K562 (cell line): ENCODE measurements around the gene NMNAT2. TPM values are rescaled to one million over a fixed set of nuclear protein-coding genes. Genes with fewer than 3 reads are reported as not detected.

Experiments
- ATAC-seq: fragments of 200-7000 bp; cut with Tn5 transposase; 3 replicates; pipeline ENCODE4 v1.9.1; 2020; ENCODE audit warnings: moderate library complexity
- BruUV-seq: library from RNA; stranded (reverse); fragments of 400-500 nt; replicated peaks from 2 replicates; lab custom pipeline; 2021; lab: Mats Ljungman, UMichigan
- CTCF ChIA-PET: fragments of 300-600 bp; formaldehyde crosslinking; extraction: SDS; loops from one replicate; lab custom pipeline; 2021; ENCODE audit warnings: low intra/inter-chr PET ratio; lab: Yijun Ruan, JAX
- POLR2A ChIA-PET: fragments of 300-600, 350-650 bp; sonication (Branson Sonifier 250); formaldehyde crosslinking; extraction: SDS; loops from one replicate; lab custom pipeline; 2021; ENCODE audit warnings: antibody characterized with exemption, inconsistent platforms; lab: Yijun Ruan, JAX
- DNase-seq, 4 experiments: peaks; one replicate each; pipeline versions ENCODE4 v3.0.0 to v3.0.0-alpha.2; 2011 to 2018; ENCODE audit warnings: low spot score in 3 of 4, mixed read lengths in 3 of 4; ENCODE audit errors: extremely low read depth in 1 of 4
- FAIRE-seq: peaks from 2 replicates; lab custom pipeline; 2011; peaks lifted over from hg19 to GRCh38; lab: Jason Lieb, UNC
- H2AFZ ChIP-seq: 2 replicates; pipeline ENCODE4 v1.6.0; 2011; ENCODE audit warnings: low read depth, low read length, control low read depth, inconsistent platforms
- H3K27ac ChIP-seq: fragments of 200-600 bp; 3 replicates; pipeline ENCODE4 v1.8.0; 2011; ENCODE audit warnings: low read depth, mild to moderate bottlenecking, control low read depth, inconsistent platforms, low read length, moderate library complexity, mixed read lengths; ENCODE audit errors: extremely low read depth
- H3K27me3 ChIP-seq, 2 experiments: fragments of 300-600 bp in 1 of 2; 2 replicates in 1 of 2; 3 replicates in 1 of 2; pipeline versions ENCODE4 v1.6.0 to v1.8.0; 2011; ENCODE audit warnings: inconsistent platforms in 2 of 2, low read length in 2 of 2, mild to moderate bottlenecking in 1 of 2, mixed read lengths in 1 of 2, moderate library complexity in 1 of 2; ENCODE audit not compliant: control insufficient read depth in 2 of 2, insufficient read depth in 2 of 2
- H3K36me3 ChIP-seq: fragments of 300-600 bp; 3 replicates; pipeline ENCODE4 v1.8.0; 2011; ENCODE audit warnings: mild to moderate bottlenecking, low read length, inconsistent platforms; ENCODE audit not compliant: control insufficient read depth, insufficient read depth
- H3K4me1 ChIP-seq, 2 experiments: fragments of 200-600 bp in 1 of 2; replicated peaks in 1 of 2; 2 replicates in 1 of 2; 3 replicates in 1 of 2; pipeline versions ENCODE4 v1.5.1 to v1.8.0; 2011; ENCODE audit warnings: inconsistent platforms in 2 of 2, low read length in 2 of 2, mild to moderate bottlenecking in 1 of 2, mixed read lengths in 1 of 2, moderate library complexity in 1 of 2; ENCODE audit not compliant: control insufficient read depth in 2 of 2, insufficient read depth in 2 of 2
- H3K4me2 ChIP-seq: 2 replicates; pipeline ENCODE4 v1.6.1; 2011; ENCODE audit warnings: low read length, control low read depth, inconsistent platforms, mixed read lengths; ENCODE audit not compliant: insufficient read depth
- H3K4me3 ChIP-seq: fragments of 200-600 bp; sonication (generic), shearing (Covaris generic); 2 replicates; pipeline ENCODE4 v1.5.1; 2016; ENCODE audit warnings: control low read depth, inconsistent platforms
- H3K79me2 ChIP-seq: fragments of 200-600 bp; 3 replicates; pipeline ENCODE4 v1.8.0; 2011; ENCODE audit warnings: low read length, inconsistent platforms; ENCODE audit not compliant: control insufficient read depth, insufficient read depth
- H3K9ac ChIP-seq, 2 experiments: 2 replicates each; pipeline versions ENCODE4 v1.6.0 to v1.6.1; 2011; ENCODE audit warnings: low read depth in 2 of 2, low read length in 2 of 2, control low read depth in 1 of 2, inconsistent platforms in 1 of 2, mild to moderate bottlenecking in 1 of 2, mixed read lengths in 1 of 2; ENCODE audit not compliant: insufficient read depth in 1 of 2
- H3K9me1 ChIP-seq: one replicate; pipeline ENCODE4 v1.6.0; 2011; ENCODE audit warnings: inconsistent platforms, mild to moderate bottlenecking, low read length, moderate library complexity; ENCODE audit not compliant: control insufficient read depth, insufficient read depth
- H3K9me3 ChIP-seq: replicated peaks from 2 replicates; pipeline ENCODE4 v1.5.1; 2011; ENCODE audit warnings: low read depth, low read length, inconsistent platforms; ENCODE audit not compliant: control insufficient read depth, insufficient read depth
- H4K20me1 ChIP-seq: replicated peaks from 2 replicates; pipeline ENCODE4 v1.6.1; 2011; ENCODE audit warnings: low read length, inconsistent platforms, mixed read lengths; ENCODE audit not compliant: control insufficient read depth, insufficient read depth
- BRCA1 ChIP-seq, 2 experiments: fragments of 450-650 bp in 1 of 2; sonication (generic) in 1 of 2; formaldehyde crosslinking in 1 of 2; IDR thresholded peaks; 2 replicates each; pipeline versions ENCODE4 v1.5.0 to v1.6.1; 2017 to 2020; ENCODE audit warnings: mild to moderate bottlenecking in 1 of 2, missing genetic modification reagents in 1 of 2
- ELF4 ChIP-seq: fragments of 450-650 bp; formaldehyde crosslinking; IDR thresholded peaks from 2 replicates; pipeline ENCODE4 v1.4.0; 2022; ENCODE audit warnings: missing genetic modification characterization
- MBD1 ChIP-seq: fragments of 250-450 bp; sonication (Bioruptor Pico); IDR thresholded peaks from 2 replicates; pipeline ENCODE4 v1.8.0; 2022; ENCODE audit warnings: inconsistent platforms
- MCM2 ChIP-seq: fragments of 450-650 bp; IDR thresholded peaks from 2 replicates; pipeline ENCODE4 v1.6.1; 2017; ENCODE audit warnings: low read depth, mild to moderate bottlenecking
- WGBS: fragments of 100-300 bp; shearing (Covaris generic); methylation state at CpG from one replicate; pipeline ENCODE4 v1.1.6; 2016; ENCODE audit warnings: low coverage, mixed read lengths; ENCODE audit not compliant: insufficient coverage; ENCODE audit errors: missing lambda C conversion rate; 5-methylcytosine and 5-hydroxymethylcytosine counted together
- in situ Hi-C: fragments of 300-500 bp; cut with MboI; formaldehyde crosslinking; loops from 4 replicates; pipeline ENCODE4 v1.15.0; 2018; ENCODE audit warnings: inconsistent platforms, mixed read lengths
- intact Hi-C: fragments of 100-400 bp; cut with micrococcal nuclease; formaldehyde crosslinking; loops from 2 replicates; pipeline ENCODE4 v1.14.2; 2022
- polyA plus RNA-seq, 8 experiments: library from polyadenylated mRNA; depleted of rRNA in 4 of 8; stranded (reverse) in 5 of 8; unstranded in 3 of 8; fragments of >200 nt; fragmentation: Nextera tagmentation in 2 of 8; fragmentation: Illumina TruSeq in 1 of 8; extraction: Ambion mirVana in 2 of 8; extraction: Trizol in 1 of 8; gene quantifications; 2 replicates each; pipeline versions ENCODE4 v1.2.1 to v1.2.3, GENCODE V29; 2011 to 2014; ENCODE audit warnings: inconsistent platforms in 1 of 8, missing spikeins in 1 of 8
- total RNA-seq, 7 experiments: library from RNA; depleted of rRNA in 6 of 7; stranded (reverse); fragments of >200 nt in 6 of 7; fragmentation: Illumina TruSeq in 2 of 7; extraction: Trizol in 2 of 7; gene quantifications; 2 replicates each; pipeline versions ENCODE4 v1.2.1 to v1.2.3, GENCODE V29; 2011 to 2021; ENCODE audit warnings: low replicate concordance in 1 of 7

Gene NMNAT2
- total and polyA plus RNA-seq, 9 of the 15 experiments (the other 6 are each of a cell fraction or from before 2014, with no cell fraction given), result not detected

GRCh38 chr1:183200451-183200850 lies 217.7 kb downstream of the NMNAT2 start:
- ATAC-seq, result no peak
- ChIA-PET POLR2A (no interaction called here), CTCF (no interaction called here)
- no peak for FAIRE-seq
- Histone ChIP-seq H3K27me3 (peaks cover 5 to 16% of the 10 kb centered on the region in 2 experiments; a peak in 4 of 5 replicates), H3K27ac (no peak overlapping the region), H3K79me2 (no peaks in the 10 kb centered on the region), H3K9me1 (no peaks in the 10 kb centered on the region), H3K4me2 (no peak overlapping the region), H3K9me3 (no peaks in the 10 kb centered on the region), H4K20me1 (peaks cover 2% of the 10 kb centered on the region; the same call in 1 of the 2 replicates), H3K4me3 (no peak overlapping the region), H3K4me1 (no peaks in the 10 kb centered on the region), H2AFZ (no peak overlapping the region), H3K9ac (no peak overlapping the region), H3K36me3 (no peaks in the 10 kb centered on the region)
- no peak for DNase-seq
- in situ Hi-C loops (no loop called here), intact Hi-C loops (no loop called here)
- under 1% methylated on average over 9 of the region's 9 CpGs for WGBS
- BruUV-seq, result no TSS peak
- no peak for TF ChIP-seq ELF4 (CRISPR knock-in tag)

GRCh38 chr1:183199304-183199703 lies 218.9 kb downstream of the NMNAT2 start:
- H3K79me2 ChIP-seq, result no peaks in the 10 kb centered on the region
- in situ Hi-C loops, result no loop called here
- no peaks in the 10 kb centered on the region for H3K36me3 ChIP-seq
- no TSS peak for BruUV-seq
- H3K4me2 ChIP-seq, result no peak overlapping the region
- H2AFZ ChIP-seq, result no peak overlapping the region
- H3K27ac ChIP-seq, result no peak overlapping the region
- H4K20me1 ChIP-seq, result no peaks in the 10 kb centered on the region; the same call in 1 of the 2 replicates
- DNase-seq, result no peak
- intact Hi-C loops, result no loop called here
- no peaks in the 10 kb centered on the region for H3K4me1 ChIP-seq
- H3K9me1 ChIP-seq, result no peaks in the 10 kb centered on the region
- H3K9me3 ChIP-seq, result no peaks in the 10 kb centered on the region
- H3K4me3 ChIP-seq, result no peak overlapping the region
- WGBS, result 0% methylated on average over 3 of the region's 3 CpGs
- H3K27me3 ChIP-seq, result peaks cover 5 to 16% of the 10 kb centered on the region in 2 experiments; a peak in 4 of 5 replicates
- H3K9ac ChIP-seq, result no peak overlapping the region
- FAIRE-seq, result no peak
- TF ChIP-seq BRCA1 (IDR thresholded peaks at IDR 0.05) (no peak), BRCA1 (CRISPR knock-in tag; IDR thresholded peaks at IDR 0.05) (no peak), MCM2 (no peak), MBD1 (CRISPR knock-in tag) (no peak)
- ATAC-seq, result no peak
- ChIA-PET CTCF (no interaction called here), POLR2A (no interaction called here)
